ENCODE results near the gene LRPAP1. TPM values are rescaled to one million over a fixed set of nuclear protein-coding genes. Genes with fewer than 3 reads are reported as not detected.
A peak's percentile ranks its signal among the peaks of the same experiment; 100 is the strongest.

LRPAP1 gene
- total RNA-seq, 4 donors from 2014 or later = 168 to 320 (median 259) TPM

- H3K27ac ChIP-seq = no peak overlapping the region
- intact Hi-C loops (cut with DNase I) = no loop called here
- TF ChIP-seq CTCF (IDR thresholded peaks at IDR 0.05) = no peak
- no peak for TF ChIP-seq POLR2A (IDR thresholded peaks at IDR 0.05)
- peak in 1 of 2 donors; percentile 22 for DNase-seq
- 83 to 89% methylated on average over 3 to 10 of the region's 19 CpGs for WGBS, 2 donors
- no peak overlapping the region for H3K4me3 ChIP-seq (replicated peaks in 1 of 3)
- peaks cover 5 to 7% of the 10 kb centered on the region in 2 donors for H3K36me3 ChIP-seq
- H3K4me1 ChIP-seq = no peaks in the 10 kb centered on the region
- H3K27me3 ChIP-seq = no peaks in the 10 kb centered on the region
- H3K9me3 ChIP-seq = no peaks in the 10 kb centered on the region
Measured at GRCh38 chr4:3501825-3502425, 30.3 kb downstream of the LRPAP1 start.

GRCh38 chr4:3501126-3501824 lies 30.9 kb downstream of the LRPAP1 start:
- Histone ChIP-seq H3K4me3 (replicated peaks in 1 of 3) (no peak overlapping the region), H3K4me1 (no peaks in the 10 kb centered on the region), H3K27ac (no peak overlapping the region), H3K9me3 (no peaks in the 10 kb centered on the region), H3K36me3 (peaks cover 0 to 5% of the 10 kb centered on the region in 2 donors), H3K27me3 (no peaks in the 10 kb centered on the region)
- DNase-seq = no peak
- 84 to 93% methylated on average over 11 to 18 of the region's 24 CpGs for WGBS, 2 donors
- intact Hi-C loops (cut with DNase I) = no loop called here
- TF ChIP-seq POLR2A (IDR thresholded peaks at IDR 0.05) (no peak), CTCF (IDR thresholded peaks at IDR 0.05) (no peak)

- peaks cover 0 to 5% of the 10 kb centered on the region in 2 donors for H3K36me3 ChIP-seq
- H3K27me3 ChIP-seq = no peaks in the 10 kb centered on the region
- intact Hi-C loops (cut with DNase I) = no loop called here
- TF ChIP-seq CTCF (IDR thresholded peaks at IDR 0.05) (no peak), POLR2A (IDR thresholded peaks at IDR 0.05) (no peak)
- H3K27ac ChIP-seq = no peak overlapping the region
- H3K9me3 ChIP-seq = no peaks in the 10 kb centered on the region
- H3K4me3 ChIP-seq (replicated peaks in 1 of 3) = no peak overlapping the region
- peak in 1 of 2 donors; percentile 23 for DNase-seq
- 85% methylated on average over 21 of the region's 29 CpGs; no CpG with 5 or more reads in 1 of the 2 donors for WGBS, 2 donors
- H3K4me1 ChIP-seq = no peaks in the 10 kb centered on the region
Measured at GRCh38 chr4:3500634-3501101, 31.6 kb downstream of the LRPAP1 start.

GRCh38 chr4:3500111-3500510 lies 32.1 kb downstream of the LRPAP1 start:
- Histone ChIP-seq H3K27ac (no peak overlapping the region), H3K4me1 (no peaks in the 10 kb centered on the region), H3K36me3 (peaks cover 0 to 2% of the 10 kb centered on the region in 2 donors), H3K4me3 (replicated peaks in 1 of 3) (no peak overlapping the region), H3K27me3 (no peaks in the 10 kb centered on the region), H3K9me3 (no peaks in the 10 kb centered on the region)
- intact Hi-C loops (cut with DNase I) = no loop called here
- TF ChIP-seq CTCF (IDR thresholded peaks at IDR 0.05) (no peak), POLR2A (IDR thresholded peaks at IDR 0.05) (no peak)
- DNase-seq = no peak
- 94 to 96% methylated on average over 8 to 13 of the region's 17 CpGs for WGBS, 2 donors

- Histone ChIP-seq H3K27ac (no peak overlapping the region), H3K27me3 (no peaks in the 10 kb centered on the region), H3K9me3 (no peaks in the 10 kb centered on the region), H3K4me1 (no peaks in the 10 kb centered on the region), H3K4me3 (replicated peaks in 1 of 3) (no peak overlapping the region), H3K36me3 (no peaks in the 10 kb centered on the region)
- WGBS, 2 donors = 89 to 94% methylated on average over 12 of the region's 12 CpGs
- no peak for DNase-seq
- intact Hi-C loops (cut with DNase I) = no loop called here
- no peak for TF ChIP-seq CTCF (IDR thresholded peaks at IDR 0.05)
- TF ChIP-seq POLR2A (IDR thresholded peaks at IDR 0.05) = no peak
Measured at GRCh38 chr4:3499710-3500109, 32.5 kb downstream of the LRPAP1 start.
